H9 (cell line): ENCODE measurements around the gene ST6GAL1. TPM values are rescaled to one million over a fixed set of nuclear protein-coding genes. Genes with fewer than 3 reads are reported as not detected.

Experiments
- DNase-seq: peaks from one replicate; pipeline ENCODE4 v3.0.0-alpha.2; 2017
- H2AFZ ChIP-seq: one replicate; pipeline ENCODE4 v1.6.1; 2013; ENCODE audit warnings: mild to moderate bottlenecking, low read length, control low read depth, moderate library complexity
- H2AK5ac ChIP-seq: 2 replicates; pipeline ENCODE4 v1.6.1; 2013; ENCODE audit warnings: low read length, control low read depth, mixed read lengths; ENCODE audit not compliant: insufficient read length
- H2BK120ac ChIP-seq: one replicate; pipeline ENCODE4 v1.6.1; 2013; ENCODE audit warnings: low read depth, mild to moderate bottlenecking, low read length, control low read depth, inconsistent platforms; ENCODE audit not compliant: poor library complexity, severe bottlenecking
- H2BK12ac ChIP-seq: 2 replicates; pipeline ENCODE4 v1.6.1; 2013; ENCODE audit warnings: low read length, control low read depth, mixed read lengths, low read depth; ENCODE audit not compliant: insufficient read length
- H2BK15ac ChIP-seq: 2 replicates; pipeline ENCODE4 v1.6.1; 2013; ENCODE audit warnings: low read depth, low read length, control low read depth
- H2BK20ac ChIP-seq: one replicate; pipeline ENCODE4 v1.6.1; 2013; ENCODE audit warnings: low read depth, mild to moderate bottlenecking, low read length, control low read depth, inconsistent platforms; ENCODE audit not compliant: poor library complexity, severe bottlenecking
- H2BK5ac ChIP-seq: 2 replicates; pipeline ENCODE4 v1.6.1; 2013; ENCODE audit warnings: low read length, control low read depth, mixed read lengths; ENCODE audit not compliant: insufficient read length
- H3K14ac ChIP-seq: 2 replicates; pipeline ENCODE4 v1.6.1; 2013; ENCODE audit warnings: low read length, control low read depth; ENCODE audit not compliant: insufficient read depth
- H3K18ac ChIP-seq: 2 replicates; pipeline ENCODE4 v1.6.1; 2013; ENCODE audit warnings: low read depth, mild to moderate bottlenecking, mixed read lengths, low read length, control low read depth; ENCODE audit not compliant: insufficient read length
- H3K23ac ChIP-seq: 2 replicates; pipeline ENCODE4 v1.6.1; 2013; ENCODE audit warnings: low read length, control low read depth, mixed read lengths, low read depth; ENCODE audit not compliant: insufficient read length
- H3K23me2 ChIP-seq: 2 replicates; pipeline ENCODE4 v1.6.1; 2013; ENCODE audit warnings: low read depth, mild to moderate bottlenecking, mixed read lengths, low read length, control low read depth; ENCODE audit not compliant: insufficient read length, poor library complexity, severe bottlenecking
- H3K27ac ChIP-seq: 2 replicates; pipeline ENCODE4 v1.5.1; 2013; ENCODE audit warnings: low read length, control low read depth, mixed read lengths, low read depth; ENCODE audit not compliant: insufficient read length
- H3K27me3 ChIP-seq: 2 replicates; pipeline ENCODE4 v1.6.1; 2013; ENCODE audit warnings: low read length, control low read depth, inconsistent platforms; ENCODE audit not compliant: insufficient read depth
- H3K4ac ChIP-seq: 2 replicates; pipeline ENCODE4 v1.6.1; 2013; ENCODE audit warnings: low read depth, mild to moderate bottlenecking, control low read depth, inconsistent platforms, low read length, moderate library complexity
- H3K4me1 ChIP-seq: 2 replicates; pipeline ENCODE4 v1.6.1; 2013; ENCODE audit warnings: low read length, control low read depth, inconsistent platforms; ENCODE audit not compliant: insufficient read depth
- H3K4me2 ChIP-seq: 2 replicates; pipeline ENCODE4 v1.6.1; 2013; ENCODE audit warnings: low read length, control low read depth, mixed read lengths; ENCODE audit not compliant: insufficient read length, insufficient read depth
- H3K56ac ChIP-seq: 2 replicates; pipeline ENCODE4 v1.6.1; 2013; ENCODE audit warnings: low read depth, mild to moderate bottlenecking, mixed read lengths, low read length, control low read depth; ENCODE audit not compliant: insufficient read length
- H3K79me1 ChIP-seq: 2 replicates; pipeline ENCODE4 v1.6.1; 2013; ENCODE audit warnings: low read depth, mild to moderate bottlenecking, moderate library complexity, low read length, control low read depth, inconsistent platforms; ENCODE audit not compliant: insufficient read depth, poor library complexity, severe bottlenecking
- H3K79me2 ChIP-seq: 2 replicates; pipeline ENCODE4 v1.6.1; 2013; ENCODE audit warnings: low read length, control low read depth, inconsistent platforms; ENCODE audit not compliant: insufficient read depth
- H3K9ac ChIP-seq: 2 replicates; pipeline ENCODE4 v1.6.1; 2013; ENCODE audit warnings: low read length, control low read depth, mixed read lengths; ENCODE audit not compliant: insufficient read length; ENCODE audit errors: extremely low read depth
- H3K9me3 ChIP-seq: one replicate; pipeline ENCODE4 v1.6.1; 2013; ENCODE audit warnings: low read depth, low read length, inconsistent platforms; ENCODE audit not compliant: control insufficient read depth
- H3T11ph ChIP-seq: one replicate; pipeline ENCODE4 v1.6.1; 2013; ENCODE audit warnings: mild to moderate bottlenecking, low read length, control low read depth, inconsistent platforms
- H4K20me1 ChIP-seq: one replicate; pipeline ENCODE4 v1.6.1; 2013; ENCODE audit not compliant: control insufficient read depth, insufficient read length, insufficient read depth
- H4K5ac ChIP-seq: 2 replicates; pipeline ENCODE4 v1.6.1; 2013; ENCODE audit warnings: low read depth, mild to moderate bottlenecking, mixed read lengths, low read length, control low read depth; ENCODE audit not compliant: insufficient read length
- H4K8ac ChIP-seq: replicated peaks from 2 replicates; pipeline ENCODE4 v1.6.1; 2013; ENCODE audit warnings: low read length, control low read depth, mixed read lengths, low read depth; ENCODE audit not compliant: insufficient read length
- H4K91ac ChIP-seq: 2 replicates; pipeline ENCODE4 v1.6.1; 2013; ENCODE audit warnings: low read depth, mild to moderate bottlenecking, moderate library complexity, mixed read lengths, low read length, control low read depth; ENCODE audit not compliant: insufficient read length
- H3K27ac Mint-ChIP-seq, 3 experiments: 2 replicates in 2 of 3; 3 replicates in 1 of 3; pipeline ENCODE4 v1.8.0; 2020 to 2021; ENCODE audit warnings: mixed read lengths in 3 of 3, mild to moderate bottlenecking in 1 of 3, moderate library complexity in 1 of 3
- H3K27me3 Mint-ChIP-seq: 2 replicates; pipeline ENCODE4 v1.8.0; 2021; ENCODE audit warnings: low read depth, mild to moderate bottlenecking, moderate library complexity, mixed read lengths
- H3K36me3 Mint-ChIP-seq, 3 experiments: 2 replicates in 2 of 3; 3 replicates in 1 of 3; pipeline ENCODE4 v1.8.0; 2020 to 2021; ENCODE audit warnings: low read depth in 3 of 3, mixed read lengths in 3 of 3; ENCODE audit not compliant: insufficient read depth in 1 of 3
- H3K4me1 Mint-ChIP-seq, 2 experiments: 2 replicates each; pipeline ENCODE4 v1.8.0; 2020; ENCODE audit warnings: mixed read lengths in 2 of 2
- H3K4me3 Mint-ChIP-seq, 2 experiments: 2 replicates in 1 of 2; 3 replicates in 1 of 2; pipeline ENCODE4 v1.8.0; 2020 to 2021; ENCODE audit warnings: mild to moderate bottlenecking in 2 of 2, mixed read lengths in 2 of 2, moderate library complexity in 1 of 2
- H3K9me3 Mint-ChIP-seq, 2 experiments: 2 replicates in 1 of 2; 3 replicates in 1 of 2; pipeline ENCODE4 v1.8.0; 2020; ENCODE audit warnings: mild to moderate bottlenecking in 2 of 2, mixed read lengths in 2 of 2, moderate library complexity in 1 of 2
- CTCF ChIP-seq: fragments of 200-600 bp; sonication (generic); conservative IDR thresholded peaks from 3 replicates; pipeline ENCODE4 v1.8.0; 2021; ENCODE audit warnings: antibody characterized with exemption, mild to moderate bottlenecking
- WGBS: extraction: QIAGEN DNeasy Blood & Tissue Kit; methylation state at CpG from one replicate; pipeline ENCODE4 v1.1.7; 2013; ENCODE audit warnings: missing lambda C conversion rate, low lambda C conversion rate, mixed read lengths; ENCODE audit not compliant: insufficient read length; ENCODE audit errors: extremely low coverage; 5-methylcytosine and 5-hydroxymethylcytosine counted together
- total RNA-seq: library from RNA; stranded (reverse); gene quantifications from 2 replicates; pipeline ENCODE4 v1.2.1, GENCODE V29; 2021

ST6GAL1 gene
- total RNA-seq, 1 experiment from 2014 or later = 139 TPM

GRCh38 chr3:186901135-186901734 lies 29.1 kb upstream of the ST6GAL1 start:
- H3K14ac ChIP-seq = no peak overlapping the region
- Mint-ChIP-seq H3K4me1 (peaks cover 42 to 45% of the 10 kb centered on the region in 2 experiments), H3K9me3 (peaks cover 17 to 21% of the 10 kb centered on the region in 2 experiments), H3K27me3 (no peaks in the 10 kb centered on the region; the same call in 1 of the 2 replicates), H3K36me3 (peaks cover 5 to 24% (median 14%) of the 10 kb centered on the region in 3 experiments; a peak in 5 of 7 replicates), H3K4me3 (no peak overlapping the region), H3K27ac (no peak overlapping the region)
- no peak overlapping the region for H3K18ac ChIP-seq
- no peak overlapping the region for H2AK5ac ChIP-seq
- no peak overlapping the region for H2BK5ac ChIP-seq
- no peak overlapping the region for H4K5ac ChIP-seq
- H3K4me2 ChIP-seq = no peak overlapping the region
- no peak overlapping the region for H2AFZ ChIP-seq
- no peak overlapping the region for H3K27ac ChIP-seq
- H3K23ac ChIP-seq = no peak overlapping the region
- H3T11ph ChIP-seq = no peak overlapping the region
- H3K4ac ChIP-seq = no peak overlapping the region
- H3K23me2 ChIP-seq = no peaks in the 10 kb centered on the region
- no peaks in the 10 kb centered on the region for H3K9me3 ChIP-seq
- H4K91ac ChIP-seq = no peak overlapping the region
- H2BK15ac ChIP-seq = no peak overlapping the region
- no peak overlapping the region for H3K56ac ChIP-seq
- H3K4me1 ChIP-seq = no peaks in the 10 kb centered on the region; the same call in none of the 2 replicates
- H2BK120ac ChIP-seq = no peak overlapping the region
- no peak overlapping the region for H4K8ac ChIP-seq
- no peak for TF ChIP-seq CTCF
- H2BK20ac ChIP-seq = no peak overlapping the region
- no peaks in the 10 kb centered on the region for H3K79me1 ChIP-seq
- no peaks in the 10 kb centered on the region for H3K27me3 ChIP-seq
- no peak overlapping the region for H2BK12ac ChIP-seq
- H3K9ac ChIP-seq = no peak overlapping the region
- no peaks in the 10 kb centered on the region for H3K79me2 ChIP-seq
- DNase-seq = no peak
- no peaks in the 10 kb centered on the region for H4K20me1 ChIP-seq
- WGBS = no CpG with 5 or more reads among the region's 1 CpG
